Umbilical cord (tissue), 2 donors: ENCODE measurements around the gene TSPY3. TPM values are rescaled to one million over a fixed set of nuclear protein-coding genes. Genes with fewer than 3 reads are reported as not detected.
"Not testable (repeated sequence)": the region's sequence is repeated elsewhere in the genome, so short reads cannot be mapped to it uniquely, and the experiment has no call there.

ENCODE experiments used
- DNase-seq: peaks from one replicate; pipeline ENCODE4 v3.0.0-alpha.2; 2015; ENCODE audit warnings: low spot score
- total RNA-seq: library from RNA; depleted of rRNA; stranded (reverse); fragments of >200 nt; gene quantifications from one replicate; pipeline ENCODE4 v1.2.3, GENCODE V29; 2014; ENCODE audit warnings: low replicate concordance; ENCODE audit not compliant: insufficient read depth

Gene TSPY3
- 2.2 TPM for total RNA-seq

GRCh38 chrY:9398121-9398520 lies at the start of gene TSPY3:
TSS of gene TSPY3 (plus strand) at chrY:9398421. CDS start at chrY:9398467, 46 bp downstream.
- not testable (repeated sequence) for DNase-seq

GRCh38 chrY:9357497-9357896 lies 40.7 kb upstream of the TSPY3 start, which contains the start of gene TSPY8:
TSS of gene TSPY8 (plus strand) at chrY:9357797. CDS start at chrY:9357843, 46 bp downstream.
- not testable (repeated sequence) for DNase-seq

DNA sequence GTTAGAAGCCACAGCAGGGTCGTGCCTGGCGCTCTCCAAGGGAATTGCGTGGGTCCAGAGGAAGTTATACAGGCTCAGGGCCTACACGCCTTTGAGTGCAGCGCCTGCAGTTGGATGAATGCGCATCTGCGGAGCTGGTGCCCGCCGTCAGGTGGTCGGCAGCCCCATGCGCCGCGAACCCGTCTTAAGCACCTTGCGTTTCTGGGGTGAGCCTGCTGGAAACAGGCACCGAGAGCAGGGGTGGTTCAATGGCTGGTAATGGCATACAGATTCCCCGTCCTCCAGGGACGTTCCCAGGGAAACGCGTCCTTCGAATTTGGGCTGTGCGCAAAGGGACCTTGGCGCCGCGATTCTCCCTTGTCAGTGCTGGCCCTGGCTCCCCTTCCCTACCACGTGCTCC lies 1.7 kb upstream of the TSPY3 start:
- not testable (repeated sequence) for DNase-seq

Other genes with a start within 250 kb of the TSPY3 start
- gene TSPY4, start 61.0 kb upstream of the TSPY3 start, total RNA-seq, result 1.7 TPM
- gene TSPY8, start 40.6 kb upstream of the TSPY3 start, total RNA-seq, result 2.2 TPM
- not detected for gene TSPY1, start 68.5 kb downstream of the TSPY3 start, total RNA-seq
- not detected for gene TSPY9, start 88.8 kb downstream of the TSPY3 start, total RNA-seq
- 7.9 TPM for gene TSPY10, start 129.5 kb downstream of the TSPY3 start, total RNA-seq